Raji (cell line): Measurements from ENCODE around the gene DSG2.

Experiments used
- POLR2A ChIP-seq: IDR thresholded peaks from 2 replicates; pipeline ENCODE4 v1.6.1; 2011; ENCODE audit warnings: low read depth, low read length, control low read depth; ENCODE audit not compliant: insufficient read depth

Gene DSG2

DNA sequence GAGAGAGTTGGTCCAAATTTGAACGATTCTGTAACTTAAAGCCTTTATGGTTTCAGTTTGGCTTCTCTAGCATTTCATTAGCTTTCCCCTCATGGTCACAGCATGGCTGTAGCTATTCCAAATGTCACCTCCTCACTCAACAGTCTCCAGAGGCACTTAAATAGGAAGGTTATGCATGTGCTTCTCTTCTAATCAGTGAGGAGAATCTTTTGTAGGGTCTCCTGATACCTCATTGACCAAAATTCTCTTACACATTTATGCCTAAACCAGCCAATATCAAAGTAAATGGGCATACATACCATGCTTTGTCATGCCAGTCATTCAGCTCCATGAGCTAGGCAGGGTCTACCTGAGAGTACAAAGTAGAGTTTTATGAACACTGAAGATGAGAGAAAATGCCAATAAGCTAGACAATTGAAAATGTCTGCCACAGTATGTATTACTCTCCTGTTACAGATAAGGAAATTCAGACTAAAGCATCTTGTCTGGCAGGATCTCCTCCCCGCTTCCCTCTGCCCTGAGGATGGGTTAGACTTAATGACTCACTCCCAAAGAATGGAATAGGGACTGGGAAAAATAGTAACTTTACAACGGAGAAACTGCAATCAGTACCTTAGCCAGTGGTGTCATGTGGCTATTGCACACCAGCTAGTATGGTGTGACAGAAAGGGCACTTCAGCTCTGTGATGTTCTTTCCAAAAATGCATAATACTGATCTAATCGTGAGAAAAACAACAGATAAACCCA lies 15.4 kb downstream of the DSG2 start:
- TF ChIP-seq POLR2A, result no peak

DNA sequence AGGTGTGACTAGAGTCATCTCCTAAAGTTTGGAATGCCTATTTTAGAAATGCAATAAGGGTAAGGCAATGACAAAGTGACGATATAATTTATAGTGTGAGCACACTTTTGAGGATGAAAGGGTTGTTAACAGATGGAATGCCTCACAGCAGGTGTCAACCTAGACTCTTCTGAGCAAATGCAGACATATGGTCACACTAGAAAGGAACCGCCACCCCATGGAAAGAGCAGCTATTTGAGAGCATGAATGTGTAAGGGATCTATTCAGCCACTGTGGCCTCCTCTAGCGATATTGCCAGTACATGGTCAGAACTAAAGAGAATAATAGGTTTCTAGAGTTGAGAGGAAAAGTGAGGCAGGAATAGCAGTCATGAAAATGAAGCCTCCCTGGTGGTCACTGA lies 18.5 kb downstream of the DSG2 start:
- TF ChIP-seq POLR2A, result no peak

DNA sequence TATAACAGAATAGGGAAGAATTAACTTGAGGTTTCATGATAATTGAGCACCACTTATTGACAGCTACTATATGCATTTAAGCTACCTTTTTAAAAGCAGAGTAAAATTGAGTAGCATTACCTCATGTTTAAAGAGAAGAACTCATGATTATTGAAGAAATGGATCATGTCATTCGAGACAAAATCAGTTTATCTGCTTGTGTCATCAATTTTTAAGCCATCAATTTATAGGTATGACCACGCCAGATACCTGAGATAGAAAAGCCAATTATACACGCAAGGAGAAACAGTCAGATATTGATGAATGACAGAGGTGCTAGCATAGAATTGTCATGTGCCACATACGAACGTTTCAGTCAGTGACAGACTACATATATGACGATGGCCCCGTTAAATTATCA lies 28.4 kb downstream of the DSG2 start:
- no peak for TF ChIP-seq POLR2A

DNA sequence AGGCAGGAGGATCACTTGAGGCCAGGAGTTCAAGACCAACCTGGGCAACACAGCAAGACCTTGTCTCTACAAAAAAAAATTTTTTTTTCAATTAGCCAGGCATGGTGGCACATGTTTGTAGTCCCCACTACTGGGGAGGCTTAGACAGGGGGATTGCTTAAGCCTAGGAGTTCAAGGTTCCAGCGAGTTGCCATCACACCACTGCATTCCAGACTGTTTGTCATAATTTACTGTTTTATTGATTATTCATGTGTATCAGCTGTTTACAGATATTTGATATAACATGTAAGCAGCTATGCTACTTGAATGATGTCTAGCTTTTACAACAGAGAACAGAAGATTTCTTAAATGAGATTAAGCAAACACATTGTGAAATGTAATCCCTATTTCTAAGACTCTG lies 35.3 kb downstream of the DSG2 start:
- no peak for TF ChIP-seq POLR2A

DNA sequence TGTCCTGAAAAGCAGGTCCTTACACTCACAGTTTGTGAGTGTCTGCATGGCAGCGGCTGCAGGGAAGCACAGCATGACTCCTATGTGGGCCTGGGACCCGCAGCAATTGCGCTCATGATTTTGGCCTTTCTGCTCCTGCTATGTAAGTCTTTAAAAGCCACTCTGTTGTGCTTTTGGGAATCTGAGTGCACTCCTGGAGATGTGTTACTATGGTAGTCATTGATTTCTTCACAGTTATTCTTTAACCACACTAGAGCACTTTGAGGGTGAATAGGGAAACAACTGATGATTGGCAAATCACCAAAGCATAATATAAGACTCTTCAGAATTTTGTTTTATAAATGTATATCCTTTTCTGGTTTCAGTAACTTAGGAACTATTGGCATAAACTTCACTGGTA lies 40.9 kb downstream of the DSG2 start:
- no peak for TF ChIP-seq POLR2A

DNA sequence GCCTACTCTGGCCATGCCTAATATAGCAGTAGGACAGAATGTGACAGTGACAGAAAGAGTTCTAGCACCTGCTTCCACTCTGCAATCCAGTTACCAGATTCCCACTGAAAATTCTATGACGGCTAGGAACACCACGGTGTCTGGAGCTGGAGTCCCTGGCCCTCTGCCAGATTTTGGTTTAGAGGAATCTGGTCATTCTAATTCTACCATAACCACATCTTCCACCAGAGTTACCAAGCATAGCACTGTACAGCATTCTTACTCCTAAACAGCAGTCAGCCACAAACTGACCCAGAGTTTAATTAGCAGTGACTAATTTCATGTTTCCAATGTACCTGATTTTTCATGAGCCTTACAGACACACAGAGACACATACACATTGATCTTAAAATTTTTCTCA lies 48.5 kb downstream of the DSG2 start:
- no peak for TF ChIP-seq POLR2A

DNA sequence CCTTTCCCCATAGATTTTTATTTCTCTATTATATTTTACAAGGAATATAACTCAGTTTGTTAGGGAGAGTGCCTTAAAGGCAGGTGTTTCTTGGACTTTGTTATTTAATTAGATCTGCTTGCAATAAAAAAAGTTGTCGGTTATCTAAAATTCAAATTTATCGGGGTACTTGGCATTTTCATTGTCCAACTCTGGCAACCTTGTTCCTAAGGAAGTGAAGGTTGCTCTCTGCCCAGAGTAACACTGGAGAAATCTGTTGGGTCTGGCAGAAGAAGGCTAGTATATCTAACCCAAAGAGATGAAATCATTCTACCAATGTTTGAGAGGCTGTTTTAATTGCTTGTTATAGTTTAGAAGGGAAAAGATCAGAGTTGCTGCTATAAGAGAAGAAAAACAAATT lies 50.9 kb downstream of the DSG2 start:
- TF ChIP-seq POLR2A, result no peak

DNA sequence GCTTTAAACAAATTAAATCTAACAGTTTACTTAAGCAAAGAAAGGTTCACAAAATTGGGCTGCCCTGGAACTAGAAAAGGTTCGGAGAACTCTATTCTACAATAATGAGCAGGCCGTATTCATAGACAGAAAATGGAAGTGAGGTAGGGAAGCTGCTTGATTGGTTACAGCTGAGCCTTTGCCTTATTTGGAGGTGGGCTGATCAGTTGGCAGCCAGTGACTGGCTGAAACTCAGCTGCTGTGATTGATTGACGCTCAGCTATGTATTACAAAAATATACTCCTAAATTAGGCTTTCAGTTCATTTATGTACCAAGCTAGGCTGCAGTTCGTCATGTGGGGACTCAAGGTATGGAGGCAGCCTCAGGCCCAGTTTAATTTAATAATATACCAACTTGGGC lies 51.4 kb downstream of the DSG2 start:
- no peak for TF ChIP-seq POLR2A

DNA sequence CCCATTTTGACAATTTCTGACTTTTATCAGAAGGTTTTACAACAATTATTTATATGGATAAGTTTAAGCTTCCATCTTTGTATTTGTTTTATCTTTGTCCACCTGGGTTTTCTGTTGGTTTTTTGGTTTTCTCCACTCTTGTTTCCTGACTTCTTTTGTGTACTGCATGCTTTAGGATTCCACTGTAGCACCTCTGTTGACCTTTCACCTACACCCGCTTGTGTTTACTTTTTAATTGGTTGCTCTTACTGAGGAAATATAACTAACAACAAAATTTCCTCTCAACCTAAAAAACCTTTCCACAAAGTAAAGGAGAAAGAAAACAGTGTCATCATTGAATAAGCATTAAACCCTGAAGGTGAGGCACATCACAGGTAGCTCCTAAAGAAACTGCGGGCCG lies 53.9 kb downstream of the DSG2 start:
- TF ChIP-seq POLR2A, result no peak

DNA sequence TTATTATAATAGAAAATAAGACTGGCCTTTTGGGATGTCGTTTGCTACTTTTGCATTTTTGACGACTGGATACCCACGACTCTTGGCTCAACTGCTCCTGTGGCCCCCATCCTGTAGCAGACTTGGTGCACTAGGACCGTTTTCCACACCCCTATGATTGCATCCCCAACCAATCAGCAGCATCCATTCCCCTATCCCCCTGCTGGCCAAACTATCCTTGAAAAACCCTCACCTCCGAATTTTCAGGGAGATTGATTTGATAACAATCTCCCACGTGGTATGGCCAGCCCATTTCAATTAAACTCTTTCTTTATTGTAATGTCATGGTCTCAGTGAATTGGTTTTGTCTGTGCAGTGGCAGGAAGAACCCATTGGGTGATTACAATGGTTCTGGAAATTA lies 55.8 kb downstream of the DSG2 start:
- TF ChIP-seq POLR2A, result no peak

DNA sequence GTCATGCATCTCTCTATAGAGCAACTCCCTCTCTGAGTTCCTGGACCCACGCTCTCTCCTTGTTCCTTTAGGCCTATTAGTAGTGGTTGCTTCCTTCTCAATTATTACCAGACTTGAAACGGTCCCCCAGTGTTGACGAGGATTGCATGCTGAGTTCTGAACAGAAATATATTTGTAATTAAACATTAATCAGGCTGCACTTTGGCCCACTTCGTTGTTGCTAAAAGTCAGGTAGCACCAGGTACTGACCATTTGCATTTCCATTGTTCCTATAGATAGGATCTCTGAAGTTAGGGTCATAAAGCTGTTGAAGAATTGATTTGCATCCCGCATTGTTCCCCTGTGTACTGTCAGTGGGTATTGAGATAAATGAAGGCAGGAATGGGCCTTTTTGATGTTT lies 56.8 kb downstream of the DSG2 start:
- no peak for TF ChIP-seq POLR2A

DNA sequence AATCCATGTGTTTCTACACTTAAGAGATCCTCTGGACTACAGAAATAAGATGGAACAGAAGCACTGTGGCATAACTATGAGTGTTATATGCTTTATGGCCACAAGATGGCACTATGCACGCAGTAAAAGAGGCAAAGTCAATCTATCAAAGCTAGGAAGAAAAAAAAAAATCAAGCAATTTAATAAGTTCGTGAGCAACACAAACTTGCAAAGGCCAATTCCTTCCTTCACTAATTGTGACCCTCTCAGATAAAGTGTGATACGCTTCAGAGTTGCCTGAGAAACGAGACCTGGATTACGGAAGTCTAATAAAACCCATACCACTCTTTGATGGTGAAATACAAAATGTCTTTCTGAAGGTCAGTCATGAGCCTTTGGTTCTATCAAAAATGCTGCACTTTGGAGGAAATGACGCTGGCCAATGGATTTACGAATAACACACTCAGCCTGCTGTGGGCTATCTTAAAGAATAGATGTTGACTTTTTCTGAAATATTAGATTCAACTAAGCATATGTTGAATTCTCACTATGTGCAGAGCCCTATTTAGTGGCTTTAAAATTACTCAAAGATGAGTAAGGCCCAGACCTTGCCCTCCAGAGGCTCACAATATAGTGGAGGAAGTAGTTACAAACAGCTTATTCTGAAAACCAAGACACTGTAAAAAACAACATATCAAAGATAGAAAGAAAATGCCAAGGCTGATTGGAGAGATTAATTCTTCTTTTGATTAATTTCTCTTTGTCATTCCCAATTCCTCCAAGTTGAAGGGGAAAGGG lies 58.2 kb downstream of the DSG2 start:
- no peak for TF ChIP-seq POLR2A

DNA sequence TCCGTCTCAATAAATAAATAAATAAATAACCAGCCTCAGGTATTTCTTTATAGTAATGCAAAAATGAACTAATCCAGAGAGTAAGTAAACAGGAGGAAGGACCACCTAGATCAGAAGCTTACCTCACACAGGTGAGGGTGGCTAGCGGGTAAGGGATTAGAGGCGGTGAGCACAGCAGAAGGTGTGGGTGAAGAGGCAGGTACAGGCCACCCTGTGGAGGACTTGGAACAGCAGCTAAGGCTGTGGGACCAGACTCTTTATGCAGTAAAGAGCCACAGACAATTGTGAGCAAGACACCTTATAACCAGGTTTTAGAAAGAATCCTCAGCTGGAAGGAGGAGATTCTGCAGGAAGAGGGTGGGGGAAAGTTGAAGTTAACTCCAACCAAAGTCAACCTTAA lies 59.5 kb downstream of the DSG2 start:
- TF ChIP-seq POLR2A, result no peak

DNA sequence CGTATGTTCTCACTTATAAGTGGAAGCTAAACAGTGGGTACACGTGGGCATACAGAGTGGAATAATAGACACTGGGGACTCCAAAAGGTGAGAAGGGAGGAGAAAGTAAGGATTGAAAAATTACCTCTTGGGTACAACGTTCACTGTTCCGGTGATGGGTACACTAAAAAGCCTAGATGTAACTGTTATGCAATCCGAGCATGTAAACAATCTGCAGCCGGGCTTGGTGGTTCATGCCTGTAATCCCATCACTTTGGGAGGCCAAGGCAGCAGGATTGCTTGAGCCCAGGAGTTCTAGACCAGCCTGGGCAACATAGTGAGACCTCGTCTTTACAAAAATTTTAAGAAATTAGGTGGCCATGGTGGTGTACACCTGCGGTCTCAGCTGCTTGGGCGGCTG lies 60.6 kb downstream of the DSG2 start:
- TF ChIP-seq POLR2A, result no peak

DNA sequence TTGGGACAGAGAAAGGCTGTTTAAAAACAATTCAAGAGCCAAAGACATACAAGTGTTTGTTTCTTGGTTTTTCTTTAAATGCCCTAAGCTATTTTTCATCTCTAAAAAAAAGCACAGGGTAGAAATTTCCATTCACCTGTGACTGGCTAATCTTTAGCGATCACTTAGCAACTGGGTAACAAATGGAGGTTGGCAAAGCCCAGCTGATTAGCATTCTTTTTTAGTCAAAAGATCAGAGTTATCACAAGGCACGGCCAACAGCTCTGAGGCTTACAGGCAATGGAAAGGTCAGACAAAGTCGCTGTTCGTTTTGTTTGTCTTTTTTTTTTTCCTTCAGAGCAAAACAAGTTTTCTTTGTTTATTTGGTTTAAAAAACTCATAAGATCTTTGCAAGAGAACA lies 64.7 kb downstream of the DSG2 start:
- no peak for TF ChIP-seq POLR2A

DNA sequence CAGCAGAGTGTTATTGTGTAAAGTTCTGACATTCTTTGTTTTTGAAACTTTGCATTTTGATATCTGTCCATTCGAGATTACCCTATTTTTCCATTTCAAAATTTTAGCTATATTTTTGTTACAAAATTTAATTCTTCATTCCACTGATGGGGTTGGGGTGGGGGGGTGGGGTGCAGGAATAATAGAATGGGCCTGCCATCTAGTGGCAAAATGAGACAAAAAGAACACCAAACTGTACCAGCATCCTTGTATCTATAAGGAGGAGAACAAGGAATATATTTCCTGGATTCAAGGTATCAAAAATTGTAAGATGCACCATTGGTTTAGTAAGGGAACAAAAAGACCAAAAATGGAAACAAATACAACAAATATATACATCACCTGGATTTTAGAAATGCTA lies 65.8 kb downstream of the DSG2 start:
- no peak for TF ChIP-seq POLR2A

DNA sequence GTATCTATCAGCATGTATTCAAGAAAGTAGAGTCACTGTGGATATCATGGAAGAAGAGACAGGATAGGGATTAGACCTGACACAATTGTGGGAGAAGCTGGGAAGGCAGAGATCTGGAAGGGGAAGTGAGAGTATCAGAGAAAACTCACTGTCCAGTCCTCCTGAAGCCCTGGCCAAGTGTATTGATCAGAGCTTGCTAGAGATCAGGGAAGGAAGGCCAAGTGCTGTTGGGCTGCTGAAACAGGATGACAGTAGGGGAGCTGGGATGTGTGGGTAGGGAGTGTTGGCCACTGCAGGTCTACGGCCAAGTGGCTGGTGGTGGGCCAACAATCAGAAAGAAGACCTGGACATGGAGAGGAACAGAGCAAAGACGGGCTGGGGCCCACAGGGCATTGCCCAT lies 67.4 kb downstream of the DSG2 start:
- TF ChIP-seq POLR2A, result no peak
